Activated naive CD8-positive, alpha-beta T cell treated with anti-CD3 and anti-CD28 coated beads, Interleukin-2, amount 10 ng/mL, durations not matched to agents 7 days and 5 days (primary cell): ENCODE results near the gene CPXM1. TPM values are rescaled to one million over a fixed set of nuclear protein-coding genes. Genes with fewer than 3 reads are reported as not detected.
"Not testable (repeated sequence)": the region's sequence is repeated elsewhere in the genome, so short reads cannot be mapped to it uniquely, and the experiment has no call there.

Source experiments
- ATAC-seq: fragments of 150-1000 bp; cut with Tn5 transposase; one replicate; pipeline ENCODE4 v1.10.0; 2021; ENCODE audit warnings: low read depth, moderate library complexity
- POLR2A ChIA-PET: fragments of 350-600 bp; sonication (Branson Sonifier 250); formaldehyde crosslinking; loops from one replicate; lab custom pipeline; 2021; ENCODE audit warnings: antibody characterized with exemption; lab: Charles Lee
- DNase-seq: peaks from one replicate; pipeline ENCODE4 v3.0.0; 2021
- H3K27ac Mint-ChIP-seq: one replicate; pipeline ENCODE4 v1.8.0; 2022; ENCODE audit warnings: mild to moderate bottlenecking, mixed read lengths
- H3K27me3 Mint-ChIP-seq: one replicate; pipeline ENCODE4 v1.8.0; 2022; ENCODE audit warnings: mild to moderate bottlenecking, moderate library complexity, mixed read lengths
- H3K36me3 Mint-ChIP-seq: one replicate; pipeline ENCODE4 v1.8.0; 2021; ENCODE audit warnings: mild to moderate bottlenecking, mixed read lengths
- H3K4me1 Mint-ChIP-seq: one replicate; pipeline ENCODE4 v1.8.0; 2021; ENCODE audit warnings: mixed read lengths
- H3K4me3 Mint-ChIP-seq: one replicate; pipeline ENCODE4 v1.8.0; 2022; ENCODE audit warnings: mild to moderate bottlenecking, moderate library complexity, mixed read lengths
- H3K9me3 Mint-ChIP-seq: one replicate; pipeline ENCODE4 v1.8.0; 2021; ENCODE audit warnings: mixed read lengths
- total RNA-seq, 2 experiments: library from RNA; stranded (reverse); gene quantifications; one replicate each; pipeline ENCODE4 v1.2.3, GENCODE V29; 2021

CPXM1 gene
- total RNA-seq, 2 experiments from 2014 or later = 0.25 to 0.31 TPM

DNA sequence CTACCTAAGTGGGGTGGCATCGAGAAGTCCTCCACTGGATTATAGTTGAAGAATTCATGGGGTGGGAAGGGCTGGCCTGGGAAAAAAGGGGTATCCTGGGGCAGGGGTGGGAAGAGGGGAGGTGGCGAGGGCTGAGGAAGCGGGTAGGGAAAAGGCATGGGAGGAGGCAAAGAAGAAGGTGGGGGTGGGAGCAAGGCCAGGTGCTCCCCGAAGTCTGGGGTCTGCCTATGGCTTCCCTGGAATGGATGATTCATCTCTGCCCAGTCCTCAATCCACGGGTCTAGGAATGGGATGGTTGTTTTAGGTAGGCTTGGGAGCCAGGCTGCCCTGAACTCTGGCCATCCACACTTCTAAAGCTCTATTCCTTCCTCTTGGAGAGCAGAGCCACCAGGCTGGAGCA, 35.6 kb upstream of the CPXM1 start:
- no peak overlapping the region for H3K4me3 Mint-ChIP-seq
- DNase-seq (no peak), ATAC-seq (no peak)
- peaks cover 5% of the 10 kb centered on the region for H3K4me1 Mint-ChIP-seq
- H3K36me3 Mint-ChIP-seq = peaks cover 14% of the 10 kb centered on the region
- no peak overlapping the region for H3K27ac Mint-ChIP-seq
- no peaks in the 10 kb centered on the region for H3K9me3 Mint-ChIP-seq
- POLR2A ChIA-PET = no interaction called here
- H3K27me3 Mint-ChIP-seq = peaks cover 3% of the 10 kb centered on the region

DNA sequence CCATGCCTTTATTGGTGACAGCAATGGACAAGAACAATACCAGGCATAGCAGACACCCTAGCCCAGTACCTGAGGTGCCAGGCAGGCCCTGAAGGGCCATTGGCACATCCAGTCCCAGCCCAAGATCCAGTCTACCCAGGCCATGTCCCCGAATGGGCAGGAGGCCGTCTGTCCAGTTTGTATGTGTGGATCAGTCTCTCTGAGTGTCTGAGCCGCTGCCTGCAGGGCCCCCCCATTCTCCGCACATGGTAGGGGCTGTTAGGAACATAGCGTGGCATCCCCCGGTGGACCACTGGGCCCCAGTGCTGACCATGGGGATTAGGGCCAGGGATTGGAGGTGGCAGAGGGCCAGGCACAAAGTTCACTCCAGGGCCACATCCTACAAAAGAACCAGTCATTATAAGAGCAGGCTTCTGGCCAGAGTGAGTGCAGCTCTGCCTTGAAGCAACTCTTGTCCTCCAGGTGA, 34.9 kb upstream of the CPXM1 start:
- Mint-ChIP-seq H3K27ac (no peak overlapping the region), H3K4me3 (no peak overlapping the region), H3K4me1 (peaks cover 5% of the 10 kb centered on the region), H3K36me3 (peaks cover 14% of the 10 kb centered on the region), H3K27me3 (peaks cover 3% of the 10 kb centered on the region), H3K9me3 (no peaks in the 10 kb centered on the region)
- no peak for ATAC-seq
- DNase-seq = no peak
- POLR2A ChIA-PET = no interaction called here

DNA sequence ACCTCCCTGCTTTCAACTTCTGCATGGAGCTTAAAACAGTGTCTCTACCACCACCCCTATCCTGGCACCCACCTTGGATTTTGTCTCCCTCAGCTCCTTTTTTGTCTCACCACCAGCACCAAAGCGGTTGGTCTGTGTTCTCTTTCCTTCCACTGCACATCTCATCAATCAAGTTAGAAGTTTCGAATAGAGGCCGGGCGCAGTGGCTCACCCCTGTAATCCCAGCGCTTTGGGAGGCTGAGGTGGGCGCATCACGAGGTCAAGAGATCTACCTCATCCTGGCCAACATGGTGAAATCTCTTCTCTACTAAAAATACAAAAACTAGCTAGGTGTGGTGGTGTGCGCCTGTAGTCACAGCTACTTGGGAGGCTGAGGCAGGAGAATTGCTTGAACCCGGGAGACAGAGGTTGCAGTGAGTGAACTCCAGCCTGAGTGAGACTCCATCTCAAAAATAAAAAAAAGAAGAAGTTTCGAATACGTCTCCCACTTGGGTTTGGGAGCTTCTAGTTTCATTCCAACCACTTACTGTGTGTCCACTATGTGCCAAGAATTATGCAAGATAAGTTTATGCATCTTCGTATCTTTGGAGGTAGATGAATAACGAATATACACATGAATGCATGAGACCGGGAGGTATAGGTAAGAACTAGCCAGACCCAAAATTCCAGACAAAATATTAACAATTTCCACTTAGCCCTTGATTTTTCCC, 34.1 kb upstream of the CPXM1 start:
- DNase-seq (no peak), ATAC-seq (no peak)
- H3K27ac Mint-ChIP-seq = no peak overlapping the region
- peaks cover 4% of the 10 kb centered on the region for H3K27me3 Mint-ChIP-seq
- no peak overlapping the region for H3K4me3 Mint-ChIP-seq
- peaks cover 5% of the 10 kb centered on the region for H3K4me1 Mint-ChIP-seq
- H3K36me3 Mint-ChIP-seq = peaks cover 14% of the 10 kb centered on the region
- POLR2A ChIA-PET = no interaction called here
- no peaks in the 10 kb centered on the region for H3K9me3 Mint-ChIP-seq

DNA sequence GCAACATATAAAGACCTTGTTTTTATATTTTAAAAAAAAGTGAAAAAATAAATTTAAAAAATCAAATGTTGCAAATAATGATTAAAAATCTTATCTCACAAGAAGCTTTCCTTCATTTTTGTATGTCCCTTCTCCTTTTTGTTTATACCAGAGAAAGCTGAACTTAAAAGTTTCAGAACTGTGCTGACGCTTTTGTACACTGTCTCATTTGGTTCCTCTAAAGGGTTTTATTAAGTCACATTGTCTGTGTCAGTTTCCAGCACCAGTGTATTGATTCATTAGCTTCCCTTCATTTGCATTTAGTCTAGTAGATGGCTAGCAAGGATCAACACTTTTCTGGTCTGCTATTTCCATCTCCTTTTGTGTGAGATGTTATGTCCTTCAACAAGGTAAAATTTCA, 33.3 kb upstream of the CPXM1 start:
- peaks cover 2% of the 10 kb centered on the region for H3K4me1 Mint-ChIP-seq
- no peak for DNase-seq
- POLR2A ChIA-PET = no interaction called here
- H3K36me3 Mint-ChIP-seq = peaks cover 10% of the 10 kb centered on the region
- no peak overlapping the region for H3K27ac Mint-ChIP-seq
- peaks cover 11% of the 10 kb centered on the region for H3K27me3 Mint-ChIP-seq
- ATAC-seq = no peak
- no peak overlapping the region for H3K4me3 Mint-ChIP-seq
- H3K9me3 Mint-ChIP-seq = no peaks in the 10 kb centered on the region

DNA sequence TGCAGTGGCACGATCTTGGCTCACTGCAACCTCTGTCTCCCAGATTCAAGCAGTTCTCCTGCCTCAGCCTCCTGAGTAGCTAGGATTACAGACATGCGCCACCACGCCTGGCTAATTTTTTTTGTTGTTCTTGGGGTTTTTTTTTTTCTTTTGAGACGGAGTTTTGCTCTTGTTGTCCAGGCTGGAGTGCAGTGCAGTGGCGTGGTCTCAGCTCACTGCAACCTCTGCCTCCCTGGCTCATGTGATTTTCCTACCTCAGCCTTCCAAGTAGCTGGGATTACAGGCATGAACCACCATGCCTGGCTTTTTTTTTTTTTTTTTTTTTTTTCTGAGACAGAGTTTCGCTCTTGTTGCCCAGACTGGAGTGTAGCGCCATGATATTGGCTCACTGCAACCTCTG, 30.8 kb upstream of the CPXM1 start:
- POLR2A ChIA-PET = interaction anchor here (0.6 kb wide), 1 partner anchor 33 kb away, joined by 4 read pairs; no protein-coding TSS in a partner anchor
- not testable (repeated sequence) for DNase-seq, H3K4me3 Mint-ChIP-seq, H3K4me1 Mint-ChIP-seq, H3K9me3 Mint-ChIP-seq, H3K36me3 Mint-ChIP-seq, ATAC-seq, H3K27ac Mint-ChIP-seq
- H3K27me3 Mint-ChIP-seq = peaks cover 36% of the 10 kb centered on the region

DNA sequence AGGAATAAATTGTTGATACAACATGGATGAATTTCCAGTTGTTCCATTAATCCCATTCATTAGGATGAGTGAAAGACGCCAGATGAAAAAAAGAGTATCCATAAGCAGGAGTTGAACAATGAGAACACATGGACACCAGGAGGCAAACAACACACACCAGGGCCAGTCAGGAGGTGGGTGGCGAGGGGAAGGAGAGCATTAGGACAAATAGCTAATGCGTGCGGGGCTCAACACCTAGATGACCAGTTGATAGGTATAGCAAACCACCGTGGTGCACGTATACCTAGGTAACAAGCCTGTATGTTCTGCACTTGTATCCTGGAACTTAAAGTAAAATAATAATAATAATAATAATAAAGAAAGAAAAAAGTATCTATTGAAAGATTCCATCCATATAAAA, 28.9 kb upstream of the CPXM1 start:
- no peak overlapping the region for H3K4me3 Mint-ChIP-seq
- H3K27me3 Mint-ChIP-seq = peaks cover 41% of the 10 kb centered on the region
- peaks cover 12% of the 10 kb centered on the region for H3K4me1 Mint-ChIP-seq
- H3K27ac Mint-ChIP-seq = no peak overlapping the region
- POLR2A ChIA-PET = no interaction called here
- DNase-seq = no peak
- no peaks in the 10 kb centered on the region for H3K9me3 Mint-ChIP-seq
- peaks cover 4% of the 10 kb centered on the region for H3K36me3 Mint-ChIP-seq
- no peak for ATAC-seq

DNA sequence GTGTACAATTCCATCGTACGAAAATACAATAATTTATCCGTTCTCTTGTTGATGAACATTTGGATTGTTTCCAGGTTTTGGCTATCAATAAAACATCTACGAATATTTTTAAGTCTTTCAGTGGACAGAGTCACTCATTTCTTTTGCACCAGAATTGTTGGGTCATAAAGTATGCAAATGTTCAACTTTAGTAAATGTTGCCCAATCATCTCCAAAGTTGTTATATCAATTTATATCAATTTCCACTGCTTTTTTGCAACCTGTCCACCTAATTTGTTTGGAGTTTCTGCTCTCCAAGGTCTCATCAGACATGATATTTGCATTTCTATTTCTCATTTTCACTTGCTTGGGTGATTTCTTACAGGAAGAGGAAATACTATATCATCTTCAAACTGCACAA, 26.2 kb upstream of the CPXM1 start:
- H3K27me3 Mint-ChIP-seq = peaks cover 40% of the 10 kb centered on the region
- ATAC-seq (no peak), DNase-seq (no peak)
- no peak overlapping the region for H3K4me3 Mint-ChIP-seq
- no peak overlapping the region for H3K27ac Mint-ChIP-seq
- peaks cover 15% of the 10 kb centered on the region for H3K4me1 Mint-ChIP-seq
- POLR2A ChIA-PET = no interaction called here
- H3K36me3 Mint-ChIP-seq = no peaks in the 10 kb centered on the region
- no peaks in the 10 kb centered on the region for H3K9me3 Mint-ChIP-seq

DNA sequence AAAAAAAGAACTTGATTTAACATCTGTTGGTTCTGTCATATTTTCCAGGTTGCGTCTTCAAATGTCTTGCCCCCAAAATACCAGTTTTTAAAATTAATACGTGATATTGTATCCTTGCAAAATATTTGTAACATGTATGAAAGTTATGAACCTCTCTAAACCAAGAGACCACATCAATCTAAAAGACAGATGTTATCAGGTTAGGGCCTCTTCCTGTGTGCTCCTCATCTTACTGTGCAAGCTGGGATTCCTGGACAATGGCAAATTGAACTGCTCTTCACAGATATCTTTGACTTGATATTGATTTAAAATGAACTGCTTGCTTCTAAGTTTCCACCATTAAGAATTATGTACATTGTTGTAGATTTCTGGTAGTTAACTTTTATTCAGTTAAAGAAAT, 25.3 kb upstream of the CPXM1 start:
- no peak overlapping the region for H3K27ac Mint-ChIP-seq
- no peaks in the 10 kb centered on the region for H3K36me3 Mint-ChIP-seq
- H3K27me3 Mint-ChIP-seq = peaks cover 45% of the 10 kb centered on the region
- POLR2A ChIA-PET = no interaction called here
- ATAC-seq (peak; percentile 37), DNase-seq (no peak)
- H3K4me3 Mint-ChIP-seq = peak overlapping the region; percentile 58
- H3K9me3 Mint-ChIP-seq = no peaks in the 10 kb centered on the region
- H3K4me1 Mint-ChIP-seq = peaks cover 17% of the 10 kb centered on the region

DNA sequence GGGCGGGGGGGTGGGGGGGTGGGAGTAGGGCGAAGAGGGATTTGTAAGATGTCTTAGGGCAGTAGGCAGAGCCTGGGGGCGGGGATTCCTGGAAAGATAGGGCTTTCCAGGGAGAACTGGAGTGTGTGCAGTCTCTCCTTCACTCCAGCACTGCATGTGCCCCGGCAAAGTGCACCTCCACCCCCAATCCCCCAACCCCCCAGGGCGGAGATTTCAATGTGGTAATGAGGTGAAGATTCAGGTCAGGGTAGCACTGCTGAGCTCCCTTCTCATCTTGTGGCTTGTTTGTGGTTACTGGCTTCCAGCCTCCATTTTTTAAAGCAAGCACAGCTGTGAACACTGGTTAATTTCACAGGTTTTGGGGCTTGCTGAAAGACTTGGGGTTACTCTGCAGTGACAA, 21.6 kb upstream of the CPXM1 start:
- H3K36me3 Mint-ChIP-seq = no peaks in the 10 kb centered on the region
- peaks cover 22% of the 10 kb centered on the region for H3K4me1 Mint-ChIP-seq
- peaks cover 49% of the 10 kb centered on the region for H3K27me3 Mint-ChIP-seq
- DNase-seq (peak; percentile 62), ATAC-seq (peak; percentile 85)
- POLR2A ChIA-PET = interaction anchor here (1.0 to 1.8 kb wide), 2 partner anchors 19 to 30 kb away, joined by 3 to 6 read pairs; partner anchors contain the start of genes PCED1A and VPS16
- peak overlapping the region; percentile 44 for H3K4me3 Mint-ChIP-seq
- no peak overlapping the region for H3K27ac Mint-ChIP-seq
- no peaks in the 10 kb centered on the region for H3K9me3 Mint-ChIP-seq

DNA sequence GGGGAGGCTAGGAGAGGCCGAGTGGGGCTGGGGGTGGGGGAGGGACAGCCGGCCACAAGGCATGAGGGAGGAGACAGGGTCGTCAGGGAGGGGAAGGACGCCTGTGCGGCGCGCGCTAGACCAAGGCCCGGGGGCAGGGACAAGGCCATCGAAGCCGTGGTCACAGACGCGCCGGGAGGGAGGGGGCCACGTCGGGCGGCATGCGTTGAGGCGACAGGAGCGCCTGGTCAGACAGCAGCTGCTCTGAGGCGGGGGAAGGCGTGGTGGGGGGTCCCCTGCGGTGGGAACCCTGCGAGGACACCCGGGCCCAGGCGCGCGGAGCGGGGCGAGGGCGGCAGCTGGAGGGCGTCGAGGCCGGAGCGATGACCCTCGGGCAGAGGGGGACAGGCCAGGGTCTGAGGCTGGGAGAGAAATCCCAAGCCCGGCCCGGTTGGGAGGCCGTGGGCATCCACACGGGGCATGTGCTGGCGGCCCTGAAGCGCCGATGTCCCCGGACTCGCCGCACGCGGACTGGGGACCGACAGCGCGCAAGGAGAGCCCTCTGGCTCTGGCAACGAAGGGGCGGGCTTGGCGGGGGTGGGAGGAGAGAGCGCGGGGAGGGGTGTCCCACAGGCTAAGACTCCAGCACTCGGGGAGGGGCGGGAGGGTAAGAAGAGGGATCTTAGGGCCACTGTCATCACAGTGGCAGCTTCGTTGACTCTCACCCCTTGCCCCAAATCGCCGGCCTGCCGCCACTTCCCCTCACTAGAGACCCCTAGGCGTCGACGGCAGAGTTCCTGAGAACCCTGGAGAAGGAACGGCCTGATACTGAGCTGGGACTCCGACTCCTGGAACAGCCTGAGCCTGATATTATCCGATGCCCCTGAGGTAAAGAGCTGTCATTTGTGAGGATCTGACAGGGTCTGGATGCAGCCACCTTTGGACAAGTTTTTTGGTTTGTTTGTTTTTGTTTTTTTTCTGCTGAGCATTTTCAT, 20.8 kb upstream of the CPXM1 start:
- Mint-ChIP-seq H3K4me1 (peaks cover 17% of the 10 kb centered on the region), H3K27me3 (peaks cover 40% of the 10 kb centered on the region), H3K27ac (no peak overlapping the region), H3K36me3 (no peaks in the 10 kb centered on the region), H3K9me3 (no peaks in the 10 kb centered on the region), H3K4me3 (peak overlapping the region; percentile 35)
- POLR2A ChIA-PET = interaction anchor here (0.5 to 1.8 kb wide), 3 partner anchors 20 to 515 kb away, joined by 3 to 6 read pairs (median 3); partner anchors contain the start of genes PCED1A and VPS16
- ATAC-seq = no peak
- DNase-seq = no peak

DNA sequence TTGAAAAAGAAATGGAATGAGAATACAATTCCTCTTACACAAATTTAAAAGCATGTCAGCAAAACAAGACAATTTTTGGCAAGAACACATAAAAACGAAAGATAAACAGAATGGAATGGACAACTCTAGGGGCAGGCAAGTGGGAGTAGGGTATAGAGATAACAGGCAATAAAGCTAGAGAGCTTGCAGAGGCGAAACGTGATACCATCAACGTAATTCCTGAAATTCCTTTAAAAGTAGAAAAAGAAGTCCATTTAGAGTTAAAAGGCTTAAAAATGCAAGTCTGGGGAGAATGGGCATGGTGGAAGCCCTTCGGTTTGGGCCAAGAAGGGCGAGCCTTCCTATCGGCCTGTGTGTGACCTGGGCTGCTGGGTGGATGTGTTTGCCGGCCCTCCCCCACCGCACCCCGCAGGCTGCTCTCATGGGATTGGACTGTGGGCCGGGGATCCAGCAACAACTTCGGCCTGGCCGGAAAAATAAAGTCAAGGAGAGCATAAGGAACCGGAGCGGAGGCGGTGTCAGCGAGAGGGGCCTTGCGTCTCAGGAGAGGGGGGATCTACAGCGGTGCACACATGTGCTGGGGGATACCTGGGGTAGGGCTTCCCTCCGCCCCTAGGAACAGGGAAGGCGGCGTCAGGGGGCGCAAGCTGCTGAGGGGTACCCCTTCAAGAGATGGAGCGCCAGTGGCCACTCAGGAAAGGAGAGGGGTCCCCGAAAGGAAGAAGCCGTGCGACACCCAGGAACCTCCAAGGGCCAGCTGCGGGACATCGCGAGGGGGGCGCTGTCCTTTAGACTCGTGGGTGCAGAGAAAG, 19.9 kb upstream of the CPXM1 start:
- H3K27ac Mint-ChIP-seq = no peak overlapping the region
- no peaks in the 10 kb centered on the region for H3K36me3 Mint-ChIP-seq
- ATAC-seq (no peak), DNase-seq (no peak)
- H3K4me1 Mint-ChIP-seq = peaks cover 11% of the 10 kb centered on the region
- no peaks in the 10 kb centered on the region for H3K9me3 Mint-ChIP-seq
- H3K27me3 Mint-ChIP-seq = peaks cover 38% of the 10 kb centered on the region
- POLR2A ChIA-PET = no interaction called here
- H3K4me3 Mint-ChIP-seq = no peak overlapping the region

DNA sequence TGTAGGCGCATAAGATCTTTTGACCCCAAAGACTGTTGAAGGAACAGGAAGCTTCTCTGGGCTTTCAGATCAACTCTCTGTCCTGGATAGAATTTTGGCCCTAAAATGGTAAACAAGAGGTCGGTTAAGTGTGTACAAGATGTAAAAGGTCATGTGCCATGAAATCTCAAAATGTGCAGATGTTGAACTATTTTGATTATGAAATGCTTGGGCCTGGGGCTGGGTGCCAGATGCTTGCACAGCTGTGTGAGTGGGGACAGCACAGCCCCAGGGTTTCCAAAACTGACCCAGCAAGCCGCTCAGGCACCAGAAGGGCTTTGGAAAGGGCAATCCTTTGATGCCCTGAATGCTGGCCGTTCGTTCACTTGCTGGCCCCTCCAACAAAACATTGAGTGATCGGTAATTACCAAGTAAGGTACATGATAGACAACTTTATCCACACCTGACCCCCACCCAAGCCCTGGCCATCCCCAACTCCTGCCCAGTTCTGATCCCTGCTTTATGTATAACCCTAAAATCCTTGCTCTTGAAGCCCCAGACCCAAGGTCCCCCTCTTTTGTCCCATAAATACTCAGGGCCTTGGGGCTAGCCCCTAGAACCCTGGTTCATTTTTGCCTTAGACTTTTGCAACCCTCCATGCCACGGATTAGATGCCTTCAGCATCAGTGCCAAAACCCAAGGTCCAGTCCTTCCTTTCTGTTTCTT, 17.6 kb upstream of the CPXM1 start:
- Mint-ChIP-seq H3K36me3 (no peaks in the 10 kb centered on the region), H3K4me1 (peaks cover 11% of the 10 kb centered on the region), H3K27me3 (peaks cover 53% of the 10 kb centered on the region), H3K27ac (no peak overlapping the region), H3K9me3 (peaks cover 3% of the 10 kb centered on the region), H3K4me3 (no peak overlapping the region)
- no peak for ATAC-seq
- POLR2A ChIA-PET = no interaction called here
- no peak for DNase-seq
